22Rv1 (cell line): ENCODE results near the gene AGMO.

Experiments used
- ZFX ChIP-seq: fragments of 450-650 bp; IDR thresholded peaks from 2 replicates; pipeline ENCODE4 v1.6.1; 2017; ENCODE audit warnings: antibody characterized with exemption, borderline replicate concordance
- TF ChIP-seq, protein P1 (sequence below): fragments of 450-650 bp; IDR thresholded peaks from 2 replicates; pipeline ENCODE4 v1.5.1; 2017; ENCODE audit warnings: mild to moderate bottlenecking

DNA sequence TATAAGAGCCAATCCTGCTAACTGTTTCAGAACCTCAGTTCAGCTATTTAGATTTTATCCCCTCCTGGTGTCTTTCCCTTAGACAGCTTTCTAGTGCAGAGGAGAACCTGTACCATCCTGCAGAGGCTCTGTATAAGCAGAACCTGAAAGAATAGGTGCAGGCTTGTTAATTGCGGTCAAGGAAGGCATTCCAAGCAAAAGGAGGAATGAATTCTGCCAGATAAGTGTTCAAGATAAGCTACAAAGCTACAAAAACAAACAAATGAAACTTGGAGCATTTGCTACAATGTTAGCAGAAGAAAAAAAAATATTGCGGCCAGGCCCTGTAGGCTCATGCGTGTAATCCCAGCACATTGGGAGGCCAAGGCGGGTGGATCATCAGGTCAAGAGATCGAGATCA lies 32.6 kb upstream of the AGMO start:
- TF ChIP-seq, protein P1, sequence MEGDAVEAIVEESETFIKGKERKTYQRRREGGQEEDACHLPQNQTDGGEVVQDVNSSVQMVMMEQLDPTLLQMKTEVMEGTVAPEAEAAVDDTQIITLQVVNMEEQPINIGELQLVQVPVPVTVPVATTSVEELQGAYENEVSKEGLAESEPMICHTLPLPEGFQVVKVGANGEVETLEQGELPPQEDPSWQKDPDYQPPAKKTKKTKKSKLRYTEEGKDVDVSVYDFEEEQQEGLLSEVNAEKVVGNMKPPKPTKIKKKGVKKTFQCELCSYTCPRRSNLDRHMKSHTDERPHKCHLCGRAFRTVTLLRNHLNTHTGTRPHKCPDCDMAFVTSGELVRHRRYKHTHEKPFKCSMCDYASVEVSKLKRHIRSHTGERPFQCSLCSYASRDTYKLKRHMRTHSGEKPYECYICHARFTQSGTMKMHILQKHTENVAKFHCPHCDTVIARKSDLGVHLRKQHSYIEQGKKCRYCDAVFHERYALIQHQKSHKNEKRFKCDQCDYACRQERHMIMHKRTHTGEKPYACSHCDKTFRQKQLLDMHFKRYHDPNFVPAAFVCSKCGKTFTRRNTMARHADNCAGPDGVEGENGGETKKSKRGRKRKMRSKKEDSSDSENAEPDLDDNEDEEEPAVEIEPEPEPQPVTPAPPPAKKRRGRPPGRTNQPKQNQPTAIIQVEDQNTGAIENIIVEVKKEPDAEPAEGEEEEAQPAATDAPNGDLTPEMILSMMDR, result no peak
- TF ChIP-seq ZFX, result no peak
